ENCODE results near the gene LRRC40.
"Not testable (repeated sequence)": the region's sequence is repeated elsewhere in the genome, so short reads cannot be mapped to it uniquely, and the experiment has no call there.

LRRC40 gene

GRCh38 chr1:70202173-70202758, 3.1 kb downstream of the LRRC40 start:
- DNase-seq (ENCODE audit: low read depth): no peak

GRCh38 chr1:70200065-70200464, 5.3 kb downstream of the LRRC40 start:
- DNase-seq (ENCODE audit: low read depth): no peak

- no peak for DNase-seq (ENCODE audit: low read depth)
Observed at GRCh38 chr1:70196333-70196732, 9.0 kb downstream of the LRRC40 start.

GRCh38 chr1:70195342-70195741, 10.0 kb downstream of the LRRC40 start:
- no peak for DNase-seq (ENCODE audit: low read depth)

- no peak for DNase-seq (ENCODE audit: low read depth)
Observed at GRCh38 chr1:70194601-70195000, 10.8 kb downstream of the LRRC40 start.

DNA sequence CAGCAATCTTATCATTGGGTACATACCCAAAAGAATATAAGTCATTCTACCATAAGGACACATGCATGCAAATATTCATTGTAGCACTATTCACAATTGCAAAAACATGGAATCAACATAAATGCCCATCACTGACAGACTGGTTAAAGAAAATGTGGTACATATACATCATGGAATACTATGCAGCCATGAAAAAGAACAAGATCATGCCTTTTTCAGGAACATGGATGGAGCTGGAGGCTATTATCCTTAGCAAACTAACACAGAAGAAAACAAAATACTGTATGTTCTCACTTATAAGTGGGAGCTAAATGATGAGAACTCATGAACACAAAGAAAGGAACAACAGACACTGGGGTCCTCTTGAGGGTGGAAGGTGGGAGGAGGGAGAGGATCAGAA, 12.9 kb downstream of the LRRC40 start:
- DNase-seq (ENCODE audit: low read depth): not testable (repeated sequence)

- DNase-seq (ENCODE audit: low read depth): no peak
Observed at GRCh38 chr1:70190180-70190579, 15.2 kb downstream of the LRRC40 start.

DNA sequence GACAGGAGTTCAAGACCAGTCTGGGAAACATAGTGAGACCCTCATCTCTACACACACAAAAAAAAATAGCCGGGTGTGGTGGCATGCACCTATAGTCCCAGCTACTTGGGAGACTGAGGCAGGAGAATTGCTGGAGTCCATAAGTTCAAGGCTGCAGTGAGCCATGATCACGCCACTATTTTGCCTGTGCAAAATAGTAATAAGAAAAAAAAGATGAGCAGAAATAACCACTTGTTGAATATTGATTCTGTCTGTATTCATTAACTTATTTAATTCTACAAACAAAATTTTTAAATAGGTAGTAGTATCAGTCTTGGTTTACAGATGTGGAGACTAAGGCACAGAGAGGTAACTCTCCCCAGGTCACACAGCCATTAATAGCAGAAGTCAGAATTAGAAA, 16.9 kb downstream of the LRRC40 start:
- no peak for DNase-seq (ENCODE audit: low read depth)

DNA sequence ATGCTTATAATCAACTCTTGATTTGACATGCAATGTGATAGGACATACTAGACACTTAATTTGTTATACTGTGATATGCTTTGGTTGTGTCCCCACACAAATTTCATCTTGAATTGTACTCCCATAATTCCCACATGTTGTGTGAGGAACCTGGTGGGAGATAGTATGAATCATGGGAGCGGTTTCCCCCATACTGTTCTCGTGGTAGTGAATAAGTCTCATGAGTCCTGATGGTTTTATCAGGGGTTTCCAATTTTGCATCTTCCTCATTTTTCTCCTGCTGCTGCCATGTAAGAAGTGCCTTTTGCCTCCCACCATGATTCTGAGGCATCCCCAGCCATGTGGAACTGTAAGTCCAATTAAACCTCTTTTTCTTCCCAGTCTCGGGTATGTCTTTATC, 20.2 kb downstream of the LRRC40 start:
- DNase-seq (ENCODE audit: low read depth): not testable (repeated sequence)

GRCh38 chr1:70171512-70171911, 33.9 kb downstream of the LRRC40 start:
- no peak for DNase-seq (ENCODE audit: low read depth)

- DNase-seq (ENCODE audit: low read depth): no peak
Observed at GRCh38 chr1:70169018-70169839, 36.1 kb downstream of the LRRC40 start.

DNA sequence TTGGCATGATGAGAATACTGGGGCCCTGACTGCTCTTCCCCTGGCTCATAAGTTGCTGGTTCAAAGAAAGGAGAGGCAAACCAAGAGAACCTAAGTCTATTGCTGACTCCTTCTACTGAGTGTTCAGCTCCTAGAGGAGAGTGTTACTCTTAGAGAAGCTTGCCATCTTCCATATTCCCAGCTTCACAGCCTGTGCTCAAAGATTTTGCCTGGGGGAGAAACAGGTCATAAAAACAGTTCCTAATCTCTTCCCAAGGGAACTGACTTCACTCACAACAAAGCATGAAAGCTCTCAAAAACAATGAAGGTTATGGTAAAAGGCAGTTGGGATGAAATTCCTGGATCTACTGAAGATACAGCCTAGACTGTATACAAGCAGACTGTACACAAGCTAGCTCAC, 37.1 kb downstream of the LRRC40 start:
- DNase-seq (ENCODE audit: low read depth): no peak

DNA sequence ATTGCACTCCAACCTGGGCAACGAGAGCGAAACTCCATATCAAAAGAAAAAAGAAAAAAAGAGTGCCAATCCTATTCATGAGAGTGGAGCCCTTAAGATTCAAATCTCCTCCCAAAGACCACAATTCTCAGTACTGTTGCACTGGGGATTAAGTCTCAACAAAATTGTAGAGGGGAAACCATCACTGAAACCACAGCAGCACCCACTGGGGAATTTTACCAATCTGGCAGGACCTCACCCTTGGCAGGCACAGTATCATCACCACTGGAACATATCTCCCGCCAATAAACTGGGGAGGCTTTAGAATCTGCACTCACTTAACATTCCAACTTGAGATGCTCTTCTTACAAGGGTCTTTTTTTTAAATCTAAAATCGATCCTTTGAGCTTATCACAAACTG, 41.0 kb downstream of the LRRC40 start:
- DNase-seq (ENCODE audit: low read depth): no peak

- DNase-seq (ENCODE audit: low read depth): no peak
Observed at GRCh38 chr1:70156529-70157120, 48.8 kb downstream of the LRRC40 start.

DNA sequence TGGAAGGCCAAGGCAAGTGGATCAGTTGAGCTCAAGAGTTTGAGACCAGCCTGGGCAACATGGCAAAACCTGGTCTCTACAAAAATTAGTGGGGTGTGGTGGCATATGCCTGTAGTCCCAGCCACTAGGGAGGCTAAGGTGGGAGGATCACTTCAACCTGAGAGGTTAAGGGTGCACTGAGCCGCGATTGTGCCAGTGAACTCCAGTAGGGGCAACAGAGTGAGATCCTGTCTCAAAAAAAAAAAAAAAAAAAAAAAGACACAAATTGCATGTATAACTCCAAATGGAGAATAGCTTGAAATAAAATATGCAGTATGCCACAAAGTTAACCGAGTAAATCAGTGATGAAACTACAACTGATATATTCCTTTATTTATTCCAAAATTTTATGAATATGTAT, 51.6 kb downstream of the LRRC40 start:
- no peak for DNase-seq (ENCODE audit: low read depth)

DNA sequence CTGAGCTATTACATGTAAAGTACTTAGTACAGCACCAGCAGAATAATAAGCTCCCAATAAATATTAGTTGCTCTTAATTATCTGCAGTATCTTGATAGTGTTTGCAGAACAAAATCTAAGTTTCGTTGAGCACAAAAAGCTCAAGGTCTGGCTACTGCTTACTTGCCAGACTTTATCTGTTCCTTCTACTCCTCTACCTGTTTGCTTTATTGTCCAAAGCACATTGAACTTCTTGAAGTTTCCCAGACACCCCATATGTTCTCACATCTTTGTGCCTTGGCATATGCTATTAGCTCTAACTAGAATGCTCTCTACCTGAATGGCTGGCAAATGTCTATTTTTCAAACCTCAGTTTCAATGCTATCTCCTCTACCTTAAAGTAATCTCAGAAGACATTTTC, 54.9 kb downstream of the LRRC40 start:
- DNase-seq (ENCODE audit: low read depth): no peak

- no peak for DNase-seq (ENCODE audit: low read depth)
Observed at GRCh38 chr1:70146488-70146887, 58.9 kb downstream of the LRRC40 start.

DNA sequence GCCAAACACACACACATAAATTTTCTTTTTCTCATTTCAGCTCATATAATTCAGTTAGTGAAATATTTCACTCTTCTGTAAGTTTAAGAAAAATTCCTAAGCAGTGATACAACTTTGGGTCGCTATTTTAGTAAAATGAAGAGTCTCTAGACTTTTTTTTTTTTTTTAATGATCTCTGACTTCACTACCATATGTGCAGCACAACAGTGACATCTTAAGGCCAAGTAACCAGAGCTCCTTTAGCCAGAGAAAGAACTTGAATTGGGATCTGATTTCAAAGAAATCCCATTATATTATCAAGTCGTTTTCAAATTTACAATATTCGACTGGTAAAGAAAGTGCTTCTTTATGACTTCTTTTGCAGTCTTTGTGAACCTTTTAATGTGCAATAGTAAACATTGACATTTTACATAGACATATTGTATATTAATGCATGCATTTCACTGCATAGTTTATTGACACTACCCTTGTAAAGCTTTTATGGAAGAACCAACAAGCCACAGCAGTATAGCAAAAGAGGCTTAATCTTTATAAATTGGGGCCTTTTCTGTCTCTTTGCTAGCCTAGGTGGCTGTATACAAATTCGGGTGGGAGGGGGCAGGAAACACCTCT, 62.2 kb downstream of the LRRC40 start:
- DNase-seq (ENCODE audit: low read depth): no peak

- no peak for DNase-seq (ENCODE audit: low read depth)
Observed at GRCh38 chr1:70142075-70142474, 63.3 kb downstream of the LRRC40 start.

- DNase-seq (ENCODE audit: low read depth): no peak
Observed at GRCh38 chr1:70140894-70141293, 64.5 kb downstream of the LRRC40 start.

GRCh38 chr1:70140343-70140742, 65.0 kb downstream of the LRRC40 start:
- no peak for DNase-seq (ENCODE audit: low read depth)

GRCh38 chr1:70134148-70134547, 71.2 kb downstream of the LRRC40 start:
- DNase-seq (ENCODE audit: low read depth): no peak

DNA sequence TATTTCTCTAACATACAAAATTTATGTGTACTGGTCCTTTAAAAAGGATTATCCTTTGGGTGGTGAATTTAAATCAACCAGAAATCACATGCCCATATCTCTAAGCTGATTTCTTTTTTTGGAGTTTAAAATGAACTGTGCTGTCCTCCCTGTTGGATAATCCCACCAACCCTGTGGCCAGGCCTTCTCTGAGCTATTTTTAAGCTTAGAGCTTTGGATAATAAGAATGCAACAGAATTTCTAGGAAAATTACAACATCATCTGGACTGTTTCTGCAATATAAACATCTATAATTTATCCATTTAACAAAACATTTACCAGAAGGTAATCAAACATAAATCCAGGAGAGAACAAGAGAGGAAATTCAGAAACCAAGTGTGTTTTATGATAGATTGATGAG, 88.3 kb downstream of the LRRC40 start:
- no peak for DNase-seq (ENCODE audit: low read depth)

All from T-helper 22 cell (primary cell).